Neural cell (in vitro differentiated cells): ENCODE data around the gene SFXN3. TPM values are rescaled to one million over a fixed set of nuclear protein-coding genes. Genes with fewer than 3 reads are reported as not detected.
A peak's percentile ranks its signal among the peaks of the same experiment; 100 is the strongest.

Experiments
- H2AFZ ChIP-seq: fragments of 200-600, 300-800 bp; sonication (generic), shearing (Covaris generic); 2 replicates; pipeline ENCODE4 v1.6.0; 2014; ENCODE audit warnings: low read depth, mild to moderate bottlenecking, antibody characterized with exemption, low read length, moderate library complexity
- H3F3A ChIP-seq: fragments of 200-600 bp; shearing (Covaris generic); 2 replicates; pipeline ENCODE4 v1.6.1; 2016; ENCODE audit warnings: mild to moderate bottlenecking, moderate library complexity, mixed read lengths, antibody characterized with exemption, low read length; ENCODE audit not compliant: insufficient read depth, poor library complexity, severe bottlenecking
- H3K27ac ChIP-seq: fragments of 200-600, 300-800 bp; sonication (generic), shearing (Covaris generic); 2 replicates; pipeline ENCODE4 v1.5.1; 2014; ENCODE audit warnings: mild to moderate bottlenecking, low read length, moderate library complexity
- H3K27me3 ChIP-seq: fragments of 300-800, 200-600 bp; sonication (generic), shearing (Covaris generic); 2 replicates; pipeline ENCODE4 v1.6.0; 2014; ENCODE audit warnings: mild to moderate bottlenecking, low read depth, low read length, moderate library complexity; ENCODE audit not compliant: insufficient read depth
- H3K36me3 ChIP-seq: fragments of 300-800, 200-600 bp; sonication (generic), shearing (Covaris generic); 2 replicates; pipeline ENCODE4 v1.5.1; 2014; ENCODE audit warnings: mild to moderate bottlenecking, antibody characterized with exemption, low read length, moderate library complexity; ENCODE audit not compliant: insufficient read depth
- H3K4me2 ChIP-seq: fragments of 300-800, 200-600 bp; sonication (generic), shearing (Covaris generic); 2 replicates; pipeline ENCODE4 v1.6.0; 2014; ENCODE audit warnings: mild to moderate bottlenecking, low read length
- H3K4me3 ChIP-seq: fragments of 300-800, 200-600 bp; sonication (generic), shearing (Covaris generic); 2 replicates; pipeline ENCODE4 v1.5.1; 2014; ENCODE audit warnings: mild to moderate bottlenecking, low read length, moderate library complexity
- H3K79me2 ChIP-seq: fragments of 200-600 bp; shearing (Covaris generic); replicated peaks from 2 replicates; pipeline ENCODE4 v1.6.0; 2014; ENCODE audit warnings: mild to moderate bottlenecking, low read length, moderate library complexity; ENCODE audit not compliant: insufficient read depth
- H3K9ac ChIP-seq: fragments of 300-800, 200-600 bp; sonication (generic), shearing (Covaris generic); 2 replicates; pipeline ENCODE4 v1.6.1; 2016; ENCODE audit warnings: mild to moderate bottlenecking, low read length, mixed read lengths
- H3K9me2 ChIP-seq: fragments of 200-600 bp; shearing (Covaris generic); 2 replicates; pipeline ENCODE4 v1.6.1; 2016; ENCODE audit warnings: mild to moderate bottlenecking, low read length, mixed read lengths; ENCODE audit not compliant: insufficient read depth
- H3K9me3 ChIP-seq: fragments of 200-600, 300-800 bp; sonication (generic), shearing (Covaris generic); 2 replicates; pipeline ENCODE4 v1.6.1; 2016; ENCODE audit warnings: mild to moderate bottlenecking, mixed run types, low read length, moderate library complexity, mixed read lengths
- H4K20me1 ChIP-seq: fragments of 200-600 bp; shearing (Covaris generic); 2 replicates; pipeline ENCODE4 v1.6.1; 2016; ENCODE audit warnings: mild to moderate bottlenecking, mixed run types; ENCODE audit not compliant: insufficient read depth
- CTCF ChIP-seq: fragments of 450-650 bp; IDR thresholded peaks from 2 replicates; pipeline ENCODE4 v1.5.1; 2014; ENCODE audit warnings: antibody characterized with exemption, mild to moderate bottlenecking, moderate library complexity; ENCODE audit not compliant: poor library complexity, severe bottlenecking
- EP300 ChIP-seq: fragments of 450-650 bp; conservative IDR thresholded peaks from 2 replicates; pipeline ENCODE4 v1.6.1; 2014; ENCODE audit warnings: antibody characterized with exemption, mild to moderate bottlenecking, moderate library complexity; ENCODE audit not compliant: poor library complexity, severe bottlenecking
- EZH2 ChIP-seq: fragments of 200-600, 300-800 bp; shearing (Covaris generic), sonication (generic); IDR thresholded peaks from 2 replicates; pipeline ENCODE4 v1.6.1; 2014; ENCODE audit warnings: antibody characterized with exemption, low read length, borderline replicate concordance, mild to moderate bottlenecking; ENCODE audit not compliant: insufficient read depth, poor library complexity, severe bottlenecking
- MXI1 ChIP-seq: fragments of 450-650 bp; conservative IDR thresholded peaks from 2 replicates; pipeline ENCODE4 v1.6.1; 2014; ENCODE audit warnings: antibody characterized with exemption, mild to moderate bottlenecking; ENCODE audit not compliant: poor library complexity, severe bottlenecking
- POLR2AphosphoS5 ChIP-seq: IDR thresholded peaks from 2 replicates; pipeline ENCODE4 v1.6.1; 2012
- RAD21 ChIP-seq: fragments of 450-650 bp; conservative IDR thresholded peaks from 2 replicates; pipeline ENCODE4 v1.6.1; 2014; ENCODE audit warnings: antibody characterized with exemption, mild to moderate bottlenecking, moderate library complexity
- REST ChIP-seq: IDR thresholded peaks from 2 replicates; pipeline ENCODE4 v1.6.1; 2012; ENCODE audit warnings: borderline replicate concordance
- SMC3 ChIP-seq: fragments of 450-650 bp; conservative IDR thresholded peaks from 2 replicates; pipeline ENCODE4 v1.6.1; 2014; ENCODE audit warnings: antibody characterized with exemption, mild to moderate bottlenecking, moderate library complexity; ENCODE audit not compliant: poor library complexity
- TAF1 ChIP-seq: IDR thresholded peaks from 2 replicates; pipeline ENCODE4 v1.6.1; 2012; ENCODE audit warnings: low read depth
- polyA plus RNA-seq: library from polyadenylated mRNA; depleted of rRNA; stranded (reverse); fragments of >200 nt; gene quantifications from 2 replicates; pipeline ENCODE4 v1.2.3, GENCODE V29; 2014

SFXN3 gene
- polyA plus RNA-seq, 1 donor from 2014 or later = 52.1 TPM

- no peak overlapping the region for H3K4me3 ChIP-seq
- TF ChIP-seq MXI1 (no peak), SMC3 (no peak), REST (no peak), POLR2AphosphoS5 (no peak), RAD21 (no peak), EP300 (no peak), CTCF (no peak), EZH2 (no peak), TAF1 (no peak)
- no peaks in the 10 kb centered on the region for H4K20me1 ChIP-seq
- H3K79me2 ChIP-seq = peaks cover 12% of the 10 kb centered on the region
- H3K4me2 ChIP-seq = no peak overlapping the region
- no peaks in the 10 kb centered on the region for H3F3A ChIP-seq
- H3K9me2 ChIP-seq = no peaks in the 10 kb centered on the region
- no peaks in the 10 kb centered on the region for H3K27me3 ChIP-seq
- H3K9ac ChIP-seq = no peak overlapping the region
- H3K9me3 ChIP-seq = no peaks in the 10 kb centered on the region
- H2AFZ ChIP-seq = no peak overlapping the region
- no peaks in the 10 kb centered on the region for H3K36me3 ChIP-seq
- H3K27ac ChIP-seq = no peak overlapping the region
Observed at GRCh38 chr10:100985336-100985735, 45.7 kb upstream of the SFXN3 start.

GRCh38 chr10:100986623-100986951 is 44.4 kb upstream of the SFXN3 start:
- no peaks in the 10 kb centered on the region for H3K36me3 ChIP-seq
- TF ChIP-seq EZH2 (no peak), RAD21 (no peak), EP300 (no peak), REST (no peak), MXI1 (no peak), SMC3 (no peak)

More at GRCh38 chr10:100986623-100986951, 44.4 kb upstream of the SFXN3 start:
- Histone ChIP-seq H2AFZ (no peak overlapping the region), H4K20me1 (no peaks in the 10 kb centered on the region), H3K4me2 (peak overlapping the region; percentile 90), H3K9me2 (no peaks in the 10 kb centered on the region), H3K9ac (peak overlapping the region; percentile 93), H3K79me2 (peaks cover 12% of the 10 kb centered on the region), H3K9me3 (no peaks in the 10 kb centered on the region), H3F3A (no peaks in the 10 kb centered on the region), H3K4me3 (peak overlapping the region; percentile 87), H3K27ac (peak overlapping the region; percentile 94), H3K27me3 (no peaks in the 10 kb centered on the region)
